Small intestine (tissue), 7 donors: Measurements from ENCODE around the gene GRIFIN. TPM values are rescaled to one million over a fixed set of nuclear protein-coding genes. Genes with fewer than 3 reads are reported as not detected.
A peak's percentile ranks its signal among the peaks of the same experiment; 100 is the strongest.

Source experiments
- DNase-seq, 2 donors: peaks; one replicate each; pipeline versions ENCODE4 v3.0.0 to v3.0.0-alpha.2; 2013
- FAIRE-seq: peaks from 2 replicates; lab custom pipeline; 2012; peaks lifted over from hg19 to GRCh38; lab: Jason Lieb, UNC
- H3K27ac ChIP-seq, 3 donors: one replicate each; pipeline ENCODE4 v1.5.1; 2013; ENCODE audit warnings: low read length in 2 of 3, mild to moderate bottlenecking in 2 of 3, control low read depth in 1 of 3, inconsistent platforms in 1 of 3, low read depth in 1 of 3, moderate library complexity in 1 of 3
- H3K27me3 ChIP-seq, 3 donors: one replicate each; pipeline ENCODE4 v1.6.1; 2013; ENCODE audit warnings: low read length in 3 of 3, inconsistent platforms in 1 of 3; ENCODE audit not compliant: control insufficient read depth in 3 of 3, insufficient read depth in 3 of 3
- H3K36me3 ChIP-seq, 3 donors: one replicate each; pipeline ENCODE4 v1.6.1; 2013; ENCODE audit warnings: low read length in 3 of 3, inconsistent platforms in 1 of 3, low read depth in 1 of 3, mild to moderate bottlenecking in 1 of 3, moderate library complexity in 1 of 3; ENCODE audit not compliant: control insufficient read depth in 3 of 3, insufficient read depth in 2 of 3
- H3K4me1 ChIP-seq, 3 donors: one replicate each; pipeline ENCODE4 v1.6.1; 2013; ENCODE audit warnings: low read length in 2 of 3, inconsistent platforms in 1 of 3, low read depth in 1 of 3, mild to moderate bottlenecking in 1 of 3, moderate library complexity in 1 of 3; ENCODE audit not compliant: control insufficient read depth in 3 of 3, insufficient read depth in 2 of 3
- H3K4me3 ChIP-seq, 3 donors: one replicate each; pipeline ENCODE4 v1.5.1; 2013; ENCODE audit warnings: low read length in 3 of 3, control low read depth in 1 of 3, inconsistent platforms in 1 of 3, low read depth in 1 of 3, mild to moderate bottlenecking in 1 of 3, moderate library complexity in 1 of 3
- H3K9me3 ChIP-seq, 2 donors: one replicate each; pipeline ENCODE4 v1.6.1; 2013; ENCODE audit warnings: low read depth in 1 of 2, low read length in 1 of 2; ENCODE audit not compliant: control insufficient read depth in 2 of 2, insufficient read depth in 1 of 2
- WGBS, 3 donors: extraction: QIAGEN DNeasy Blood & Tissue Kit; methylation state at CpG; one replicate each; pipeline ENCODE4 v1.1.7; 2013; 5-methylcytosine and 5-hydroxymethylcytosine counted together
- polyA plus RNA-seq, 4 donors: library from polyadenylated mRNA; stranded (reverse) in 3 of 4; unstranded in 1 of 4; fragments of 200-250 nt in 3 of 4; fragments of 120-200 nt in 1 of 4; gene quantifications; one replicate each; pipeline versions ENCODE4 v1.2.1 to v1.2.3, GENCODE V29; 2013
- donor health status: healthy with polysubstance abuse.
- donor health status: control.
- donor health status: control.
- donor health status: Bipolar disorder and iron deficiency.
- donor health status: healthy.

The GRIFIN gene
- polyA plus RNA-seq, 4 donors, result not detected

- Histone ChIP-seq H3K27me3 (peaks cover 0 to 3% (median 0%) of the 10 kb centered on the region in 3 donors), H3K36me3 (no peaks in the 10 kb centered on the region), H3K9me3 (no peaks in the 10 kb centered on the region), H3K4me3 (no peak overlapping the region), H3K27ac (no peak overlapping the region), H3K4me1 (peaks cover 2 to 15% (median 3%) of the 10 kb centered on the region in 3 donors)
- DNase-seq, result no peak
- no peak for FAIRE-seq
- WGBS, 3 donors, result 69 to 88% (median 75%) methylated on average over 26 to 28 of the region's 28 CpGs
Measured at GRCh38 chr7:2474813-2475677, 1.2 kb downstream of the GRIFIN start.

- FAIRE-seq, result no peak
- WGBS, 3 donors, result 69 to 80% (median 80%) methylated on average over 15 of the region's 15 CpGs
- H3K27ac ChIP-seq, result no peak overlapping the region
- no peak overlapping the region for H3K4me3 ChIP-seq
- H3K9me3 ChIP-seq, result no peaks in the 10 kb centered on the region
- no peak for DNase-seq
- H3K27me3 ChIP-seq, result peaks cover 0 to under 1% (median 0%) of the 10 kb centered on the region in 3 donors
- H3K4me1 ChIP-seq, result peaks cover 2 to 15% (median 3%) of the 10 kb centered on the region in 3 donors
- H3K36me3 ChIP-seq, result no peaks in the 10 kb centered on the region
Measured at GRCh38 chr7:2474224-2474623, 2.0 kb downstream of the GRIFIN start.

- no peak for FAIRE-seq
- no peak overlapping the region for H3K4me3 ChIP-seq
- peaks cover 1 to 13% (median 2%) of the 10 kb centered on the region in 3 donors for H3K4me1 ChIP-seq
- no peaks in the 10 kb centered on the region for H3K27me3 ChIP-seq
- WGBS, 3 donors, result 70 to 81% (median 76%) methylated on average over 12 of the region's 12 CpGs
- no peaks in the 10 kb centered on the region for H3K9me3 ChIP-seq
- no peak for DNase-seq
- no peak overlapping the region for H3K27ac ChIP-seq
- H3K36me3 ChIP-seq, result no peaks in the 10 kb centered on the region
Measured at GRCh38 chr7:2473496-2474180, 2.6 kb downstream of the GRIFIN start.

- DNase-seq, result no peak
- no peaks in the 10 kb centered on the region for H3K9me3 ChIP-seq
- no peak for FAIRE-seq
- H3K4me3 ChIP-seq, result no peak overlapping the region
- WGBS, 3 donors, result 68 to 86% (median 72%) methylated on average over 5 to 6 of the region's 6 CpGs
- H3K27me3 ChIP-seq, result no peaks in the 10 kb centered on the region
- H3K4me1 ChIP-seq, result peaks cover 0 to 4% (median 0%) of the 10 kb centered on the region in 3 donors
- H3K27ac ChIP-seq, result no peak overlapping the region
- no peaks in the 10 kb centered on the region for H3K36me3 ChIP-seq
Measured at GRCh38 chr7:2472739-2473138, 3.5 kb downstream of the GRIFIN start.

GRCh38 chr7:2471396-2471795, 4.8 kb downstream of the GRIFIN start:
- FAIRE-seq (no peak), DNase-seq (peak in 1 of 2 donors; percentile 30)
- H3K36me3 ChIP-seq, result no peaks in the 10 kb centered on the region
- no peak overlapping the region for H3K27ac ChIP-seq
- no peaks in the 10 kb centered on the region for H3K4me1 ChIP-seq
- no peaks in the 10 kb centered on the region for H3K9me3 ChIP-seq
- H3K4me3 ChIP-seq, result no peak overlapping the region
- no peaks in the 10 kb centered on the region for H3K27me3 ChIP-seq
- WGBS, 3 donors, result 33 to 64% (median 50%) methylated on average over 17 of the region's 17 CpGs

GRCh38 chr7:2471022-2471329, 5.2 kb downstream of the GRIFIN start:
- WGBS, 3 donors, result 29 to 58% (median 44%) methylated on average over 5 of the region's 5 CpGs
- no peaks in the 10 kb centered on the region for H3K27me3 ChIP-seq
- no peaks in the 10 kb centered on the region for H3K36me3 ChIP-seq
- H3K27ac ChIP-seq, result no peak overlapping the region
- FAIRE-seq (no peak), DNase-seq (no peak)
- no peak overlapping the region for H3K4me3 ChIP-seq
- H3K9me3 ChIP-seq, result no peaks in the 10 kb centered on the region
- H3K4me1 ChIP-seq, result no peaks in the 10 kb centered on the region

GRCh38 chr7:2470204-2471021, 5.8 kb downstream of the GRIFIN start:
- H3K9me3 ChIP-seq, result no peaks in the 10 kb centered on the region
- 51 to 82% (median 66%) methylated on average over 19 of the region's 19 CpGs for WGBS, 3 donors
- DNase-seq (no peak), FAIRE-seq (no peak)
- no peaks in the 10 kb centered on the region for H3K4me1 ChIP-seq
- no peaks in the 10 kb centered on the region for H3K36me3 ChIP-seq
- H3K27ac ChIP-seq, result no peak overlapping the region
- no peak overlapping the region for H3K4me3 ChIP-seq
- no peaks in the 10 kb centered on the region for H3K27me3 ChIP-seq
